HepG2 (cell line): ENCODE results near the gene UQCRC1. TPM values are rescaled to one million over a fixed set of nuclear protein-coding genes. Genes with fewer than 3 reads are reported as not detected.
A peak's percentile ranks its signal among the peaks of the same experiment; 100 is the strongest.

Source experiments
- BRD4 ChIP-seq: sonication (generic); formaldehyde crosslinking; IDR thresholded peaks from 2 replicates; pipeline ENCODE4 v1.4.0; 2020; ENCODE audit warnings: missing genetic modification reagents
- DNMT1 ChIP-seq: sonication (generic); formaldehyde crosslinking; IDR thresholded peaks from 2 replicates; pipeline ENCODE4 v1.5.1; 2020; ENCODE audit warnings: mild to moderate bottlenecking, missing genetic modification reagents
- GPN1 ChIP-seq: sonication (generic); formaldehyde crosslinking; IDR thresholded peaks from 2 replicates; pipeline ENCODE4 v1.5.1; 2020; ENCODE audit warnings: missing genetic modification reagents, borderline replicate concordance
- MAFG ChIP-seq: sonication (generic); formaldehyde crosslinking; IDR thresholded peaks from 2 replicates; pipeline ENCODE4 v1.5.1; 2020; ENCODE audit warnings: mild to moderate bottlenecking, missing genetic modification reagents
- NONO ChIP-seq, 2 experiments: fragments of 450-650 bp in 1 of 2; sonication (generic) in 1 of 2; formaldehyde crosslinking in 1 of 2; IDR thresholded peaks in 1 of 2; conservative IDR thresholded peaks in 1 of 2; 2 replicates each; pipeline versions ENCODE4 v1.6.1 to v1.8.0; 2017 to 2022; ENCODE audit warnings: mild to moderate bottlenecking in 1 of 2, missing genetic modification reagents in 1 of 2, moderate library complexity in 1 of 2
- PAF1 ChIP-seq: IDR thresholded peaks from 2 replicates; pipeline ENCODE4 v1.6.1; 2016; ENCODE audit warnings: missing genetic modification reagents, missing compliant biosample characterization
- PRPF4 ChIP-seq: fragments of 200-400 bp; formaldehyde crosslinking; IDR thresholded peaks from 2 replicates; pipeline ENCODE4 v1.6.1; 2016; ENCODE audit warnings: low read length, low read depth; ENCODE audit not compliant: poor library complexity, severe bottlenecking
- RBM39 ChIP-seq: fragments of 200-400 bp; formaldehyde crosslinking; IDR thresholded peaks from one replicate; pipeline ENCODE4 v1.6.1; 2018; ENCODE audit warnings: antibody characterized with exemption, mild to moderate bottlenecking, low read depth, low read length; ENCODE audit not compliant: poor library complexity, severe bottlenecking
- U2AF1 ChIP-seq: fragments of 200-400 bp; formaldehyde crosslinking; optimal IDR thresholded peaks from 2 replicates; pipeline ENCODE3; 2017; ENCODE audit warnings: mild to moderate bottlenecking, low read depth, low read length
- ZFP36L2 ChIP-seq: sonication (generic); formaldehyde crosslinking; IDR thresholded peaks from 2 replicates; pipeline ENCODE4 v1.4.0; 2020; ENCODE audit warnings: missing genetic modification reagents
- ZNF530 ChIP-seq: sonication (generic); formaldehyde crosslinking; IDR thresholded peaks from 2 replicates; pipeline ENCODE4 v1.5.0; 2020; ENCODE audit warnings: low read depth, mild to moderate bottlenecking, missing genetic modification reagents
- ZNF589 ChIP-seq: sonication (generic); formaldehyde crosslinking; conservative IDR thresholded peaks from 2 replicates; pipeline ENCODE4 v1.8.0; 2022; ENCODE audit warnings: mild to moderate bottlenecking, moderate library complexity, missing genetic modification reagents
- ZNF607 ChIP-seq: sonication (generic); formaldehyde crosslinking; IDR thresholded peaks from 2 replicates; pipeline ENCODE4 v1.5.1; 2020; ENCODE audit warnings: missing genetic modification reagents, mild to moderate bottlenecking, borderline replicate concordance
- ZNF747 ChIP-seq: sonication (generic); formaldehyde crosslinking; IDR thresholded peaks from 2 replicates; pipeline ENCODE4 v1.8.1; 2023; ENCODE audit warnings: missing genetic modification reagents, mild to moderate bottlenecking, borderline replicate concordance
- ZSCAN20 ChIP-seq: sonication (generic); formaldehyde crosslinking; IDR thresholded peaks from 2 replicates; pipeline ENCODE4 v1.4.0; 2020; ENCODE audit warnings: missing genetic modification reagents, mild to moderate bottlenecking, borderline replicate concordance
- ZSCAN29 ChIP-seq: sonication (generic); formaldehyde crosslinking; conservative IDR thresholded peaks from 2 replicates; pipeline ENCODE4 v1.4.0; 2020; ENCODE audit warnings: mild to moderate bottlenecking, missing genetic modification reagents
- polyA plus RNA-seq, 8 experiments: library from polyadenylated mRNA; depleted of rRNA in 3 of 8; stranded (reverse) in 7 of 8; unstranded in 1 of 8; fragments of >200 nt; fragmentation: Illumina TruSeq in 4 of 8; extraction: Trizol in 4 of 8; gene quantifications; 2 replicates each; pipeline versions ENCODE4 v1.2.1 to v1.2.3, GENCODE V29; 2011 to 2016; ENCODE audit warnings: low read depth in 4 of 8, missing spikeins in 1 of 8, mixed read lengths in 1 of 8; ENCODE audit not compliant: insufficient read depth in 1 of 8
- total RNA-seq, 5 experiments: library from RNA; depleted of rRNA; stranded (reverse); fragments of >200 nt; fragmentation: Illumina TruSeq; extraction: Trizol; gene quantifications; 2 replicates each; pipeline ENCODE4 v1.2.3, GENCODE V29; 2016; ENCODE audit warnings: low read depth in 1 of 5
- TF ChIP-seq, protein P1 (sequence below): IDR thresholded peaks from 2 replicates; pipeline ENCODE4 v1.6.1; 2018; ENCODE audit warnings: missing genetic modification reagents, mild to moderate bottlenecking, missing compliant biosample characterization
- TF ChIP-seq, protein P2 (sequence below): sonication (generic); formaldehyde crosslinking; IDR thresholded peaks from 2 replicates; pipeline ENCODE4 v1.4.0; 2020; ENCODE audit warnings: missing genetic modification reagents
- TF ChIP-seq, protein P3 (sequence below): sonication (generic); IDR thresholded peaks from 2 replicates; pipeline ENCODE4 v1.6.1; 2016; ENCODE audit warnings: low read depth, borderline replicate concordance
- TF ChIP-seq, protein P4 (sequence below): sonication (generic); formaldehyde crosslinking; IDR thresholded peaks from 2 replicates; pipeline ENCODE4 v1.4.0; 2020; ENCODE audit warnings: missing genetic modification reagents, mild to moderate bottlenecking, borderline replicate concordance

UQCRC1 gene
- total and polyA plus RNA-seq, 2 of the 13 experiments (the other 11 are each of a cell fraction or from before 2014, with no cell fraction given), result 316 to 680 TPM

DNA sequence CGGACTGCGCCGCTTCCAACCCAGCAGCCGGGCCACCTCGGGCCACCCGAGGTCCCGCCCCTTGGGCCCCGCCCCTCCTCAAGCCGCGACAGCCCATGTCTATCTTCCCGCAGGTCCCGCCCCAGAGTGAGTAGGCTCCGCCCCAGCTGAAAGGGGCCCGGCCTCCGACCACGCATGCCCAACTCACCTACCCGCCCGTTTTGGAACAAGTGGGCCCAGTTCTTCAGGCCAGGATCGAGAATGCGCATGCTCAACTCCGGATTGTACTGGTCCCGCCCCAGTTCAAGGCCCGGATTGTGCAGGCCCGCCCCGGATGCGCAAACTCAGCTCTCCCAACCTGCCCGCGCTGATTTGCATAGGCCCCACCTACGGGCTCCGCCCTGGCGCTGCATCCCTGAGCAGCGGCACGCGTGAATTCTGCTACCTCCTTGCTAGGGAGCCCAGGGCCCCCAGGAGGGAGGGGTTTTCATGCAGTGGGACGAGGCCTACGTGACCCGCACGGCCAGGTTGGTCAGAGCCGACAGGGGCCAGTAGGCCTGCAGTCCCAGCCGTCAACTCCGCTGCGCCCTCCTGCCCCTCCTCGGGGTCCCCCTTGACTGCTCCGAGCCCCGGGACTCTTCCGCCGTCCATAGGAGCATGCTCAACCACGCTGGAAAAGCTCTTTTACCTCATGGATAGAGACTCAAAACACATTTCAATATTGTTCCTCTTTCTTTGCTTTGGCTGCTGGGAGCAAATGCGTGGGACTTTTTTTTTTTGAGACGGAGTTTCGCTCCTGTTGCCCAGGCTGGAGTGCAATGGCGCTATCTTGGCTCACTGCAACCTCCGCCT is 52.4 kb downstream of the UQCRC1 start, which contains the start of gene PFKFB4 (continued):
- TF ChIP-seq MAFG (CRISPR knock-in tag) (no peak), ZNF589 (CRISPR knock-in tag) (peak; percentile 64; the same call in 1 of the 2 replicates), ZNF607 (CRISPR knock-in tag) (peak; percentile 95), NONO (IDR thresholded peaks at IDR 0.05) (no peak), NONO (CRISPR knock-in tag; conservative IDR thresholded peaks at IDR 0.05) (peak; percentile 92), BRD4 (CRISPR knock-in tag) (no peak; the same call in 1 of the 2 replicates), GPN1 (CRISPR knock-in tag) (no peak), ZNF530 (CRISPR knock-in tag) (no peak), RBM39 (no peak), U2AF1 (no peak), ZSCAN20 (CRISPR knock-in tag) (no peak), ZNF747 (CRISPR knock-in tag) (peak; percentile 75; the same call in 1 of the 2 replicates), ZFP36L2 (CRISPR knock-in tag) (no peak), PRPF4 (no peak), DNMT1 (CRISPR knock-in tag) (no peak), PAF1 (CRISPR knock-in tag) (no peak), ZSCAN29 (CRISPR knock-in tag) (peak; percentile 39; the same call in 1 of the 2 replicates)
- TF ChIP-seq, protein P1, sequence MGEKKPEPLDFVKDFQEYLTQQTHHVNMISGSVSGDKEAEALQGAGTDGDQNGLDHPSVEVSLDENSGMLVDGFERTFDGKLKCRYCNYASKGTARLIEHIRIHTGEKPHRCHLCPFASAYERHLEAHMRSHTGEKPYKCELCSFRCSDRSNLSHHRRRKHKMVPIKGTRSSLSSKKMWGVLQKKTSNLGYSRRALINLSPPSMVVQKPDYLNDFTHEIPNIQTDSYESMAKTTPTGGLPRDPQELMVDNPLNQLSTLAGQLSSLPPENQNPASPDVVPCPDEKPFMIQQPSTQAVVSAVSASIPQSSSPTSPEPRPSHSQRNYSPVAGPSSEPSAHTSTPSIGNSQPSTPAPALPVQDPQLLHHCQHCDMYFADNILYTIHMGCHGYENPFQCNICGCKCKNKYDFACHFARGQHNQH (CRISPR knock-in tag), result peak; percentile 95
- TF ChIP-seq, protein P2, sequence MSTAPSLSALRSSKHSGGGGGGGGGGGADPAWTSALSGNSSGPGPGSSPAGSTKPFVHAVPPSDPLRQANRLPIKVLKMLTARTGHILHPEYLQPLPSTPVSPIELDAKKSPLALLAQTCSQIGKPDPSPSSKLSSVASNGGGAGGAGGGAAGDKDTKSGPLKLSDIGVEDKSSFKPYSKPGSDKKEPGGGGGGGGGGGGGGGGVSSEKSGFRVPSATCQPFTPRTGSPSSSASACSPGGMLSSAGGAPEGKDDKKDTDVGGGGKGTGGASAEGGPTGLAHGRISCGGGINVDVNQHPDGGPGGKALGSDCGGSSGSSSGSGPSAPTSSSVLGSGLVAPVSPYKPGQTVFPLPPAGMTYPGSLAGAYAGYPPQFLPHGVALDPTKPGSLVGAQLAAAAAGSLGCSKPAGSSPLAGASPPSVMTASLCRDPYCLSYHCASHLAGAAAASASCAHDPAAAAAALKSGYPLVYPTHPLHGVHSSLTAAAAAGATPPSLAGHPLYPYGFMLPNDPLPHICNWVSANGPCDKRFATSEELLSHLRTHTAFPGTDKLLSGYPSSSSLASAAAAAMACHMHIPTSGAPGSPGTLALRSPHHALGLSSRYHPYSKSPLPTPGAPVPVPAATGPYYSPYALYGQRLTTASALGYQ (CRISPR knock-in tag), result peak; percentile 41; the same call in 1 of the 2 replicates
- TF ChIP-seq, protein P3, sequence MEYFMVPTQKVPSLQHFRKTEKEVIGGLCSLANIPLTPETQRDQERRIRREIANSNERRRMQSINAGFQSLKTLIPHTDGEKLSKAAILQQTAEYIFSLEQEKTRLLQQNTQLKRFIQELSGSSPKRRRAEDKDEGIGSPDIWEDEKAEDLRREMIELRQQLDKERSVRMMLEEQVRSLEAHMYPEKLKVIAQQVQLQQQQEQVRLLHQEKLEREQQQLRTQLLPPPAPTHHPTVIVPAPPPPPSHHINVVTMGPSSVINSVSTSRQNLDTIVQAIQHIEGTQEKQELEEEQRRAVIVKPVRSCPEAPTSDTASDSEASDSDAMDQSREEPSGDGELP, result peak; percentile 44; the same call in 1 of the 2 replicates
- TF ChIP-seq, protein P4, sequence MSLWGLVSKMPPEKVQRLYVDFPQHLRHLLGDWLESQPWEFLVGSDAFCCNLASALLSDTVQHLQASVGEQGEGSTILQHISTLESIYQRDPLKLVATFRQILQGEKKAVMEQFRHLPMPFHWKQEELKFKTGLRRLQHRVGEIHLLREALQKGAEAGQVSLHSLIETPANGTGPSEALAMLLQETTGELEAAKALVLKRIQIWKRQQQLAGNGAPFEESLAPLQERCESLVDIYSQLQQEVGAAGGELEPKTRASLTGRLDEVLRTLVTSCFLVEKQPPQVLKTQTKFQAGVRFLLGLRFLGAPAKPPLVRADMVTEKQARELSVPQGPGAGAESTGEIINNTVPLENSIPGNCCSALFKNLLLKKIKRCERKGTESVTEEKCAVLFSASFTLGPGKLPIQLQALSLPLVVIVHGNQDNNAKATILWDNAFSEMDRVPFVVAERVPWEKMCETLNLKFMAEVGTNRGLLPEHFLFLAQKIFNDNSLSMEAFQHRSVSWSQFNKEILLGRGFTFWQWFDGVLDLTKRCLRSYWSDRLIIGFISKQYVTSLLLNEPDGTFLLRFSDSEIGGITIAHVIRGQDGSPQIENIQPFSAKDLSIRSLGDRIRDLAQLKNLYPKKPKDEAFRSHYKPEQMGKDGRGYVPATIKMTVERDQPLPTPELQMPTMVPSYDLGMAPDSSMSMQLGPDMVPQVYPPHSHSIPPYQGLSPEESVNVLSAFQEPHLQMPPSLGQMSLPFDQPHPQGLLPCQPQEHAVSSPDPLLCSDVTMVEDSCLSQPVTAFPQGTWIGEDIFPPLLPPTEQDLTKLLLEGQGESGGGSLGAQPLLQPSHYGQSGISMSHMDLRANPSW (CRISPR knock-in tag), result peak; percentile 70; the same call in 1 of the 2 replicates
